H1 (cell line): ENCODE data around the gene RGS13. TPM values are rescaled to one million over a fixed set of nuclear protein-coding genes. Genes with fewer than 3 reads are reported as not detected.

ENCODE experiments used
- CTCF ChIA-PET: fragments of 300-600 bp; sonication (Branson Sonifier 250); formaldehyde crosslinking; loops from one replicate; lab custom pipeline; 2021; ENCODE audit not compliant: partially characterized antibody; lab: Charles Lee
- POLR2A ChIA-PET: fragments of 300-600 bp; sonication (Branson Sonifier 250); formaldehyde crosslinking; loops from one replicate; lab custom pipeline; 2021; ENCODE audit warnings: inconsistent platforms; ENCODE audit not compliant: partially characterized antibody; lab: Charles Lee
- DNase-seq, 2 experiments: peaks; one replicate each; pipeline versions ENCODE4 v3.0.0 to v3.0.0-alpha.2; 2010 to 2022; ENCODE audit warnings: low spot score in 2 of 2, low read depth in 1 of 2, mixed read lengths in 1 of 2
- FAIRE-seq: peaks from 2 replicates; lab custom pipeline; 2011; peaks lifted over from hg19 to GRCh38; lab: Jason Lieb, UNC
- H2AFZ ChIP-seq: 2 replicates; pipeline ENCODE4 v1.8.1; 2012; ENCODE audit warnings: low read length, inconsistent platforms
- H2AK5ac ChIP-seq: 2 replicates; pipeline ENCODE4 v1.6.1; 2013; ENCODE audit warnings: low read depth, low read length
- H2BK120ac ChIP-seq: replicated peaks from 2 replicates; pipeline ENCODE3; 2013; ENCODE audit warnings: low read depth, low read length, inconsistent platforms
- H2BK12ac ChIP-seq: 2 replicates; pipeline ENCODE4 v1.6.1; 2013; ENCODE audit warnings: low read depth, low read length
- H2BK15ac ChIP-seq: 2 replicates; pipeline ENCODE4 v1.6.1; 2013; ENCODE audit warnings: low read length
- H2BK20ac ChIP-seq: 2 replicates; pipeline ENCODE4 v1.6.1; 2013; ENCODE audit warnings: low read length
- H2BK5ac ChIP-seq: 2 replicates; pipeline ENCODE4 v1.6.1; 2013; ENCODE audit warnings: low read depth, low read length
- H3K14ac ChIP-seq: 2 replicates; pipeline ENCODE4 v1.6.1; 2013; ENCODE audit warnings: inconsistent platforms; ENCODE audit not compliant: insufficient read length
- H3K18ac ChIP-seq: 2 replicates; pipeline ENCODE4 v1.6.1; 2013; ENCODE audit warnings: low read length; ENCODE audit errors: extremely low read depth
- H3K23ac ChIP-seq: 2 replicates; pipeline ENCODE4 v1.6.1; 2013; ENCODE audit warnings: inconsistent platforms; ENCODE audit not compliant: insufficient read length
- H3K23me2 ChIP-seq: 2 replicates; pipeline ENCODE4 v1.6.1; 2013; ENCODE audit warnings: low read depth, low read length
- H3K27ac ChIP-seq: 2 replicates; pipeline ENCODE4 v1.6.1; 2011; ENCODE audit warnings: low read depth, low read length, inconsistent platforms
- H3K27me3 ChIP-seq, 4 experiments: replicated peaks in 1 of 4; 1 replicate in 1 of 4; 2 replicates in 3 of 4; pipeline versions ENCODE4 v1.6.1 to v1.8.1; 2011 to 2013; ENCODE audit warnings: low read length in 3 of 4, mild to moderate bottlenecking in 3 of 4, inconsistent platforms in 2 of 4, mixed read lengths in 2 of 4, moderate library complexity in 1 of 4; ENCODE audit not compliant: control insufficient read depth in 3 of 4, insufficient read depth in 3 of 4; ENCODE audit errors: extremely low read depth in 1 of 4
- H3K36me3 ChIP-seq, 4 experiments: 2 replicates each; pipeline versions ENCODE4 v1.6.1 to v1.8.1; 2011 to 2013; ENCODE audit warnings: mild to moderate bottlenecking in 4 of 4, low read length in 3 of 4, moderate library complexity in 2 of 4, control low read depth in 1 of 4, inconsistent platforms in 1 of 4; ENCODE audit not compliant: insufficient read depth in 4 of 4, control insufficient read depth in 2 of 4
- H3K4ac ChIP-seq: replicated peaks from 2 replicates; pipeline ENCODE3; 2013; ENCODE audit warnings: low read length, low read depth, mixed read lengths, inconsistent platforms; ENCODE audit not compliant: insufficient read length
- H3K4me1 ChIP-seq, 4 experiments: replicated peaks in 1 of 4; 1 replicate in 1 of 4; 2 replicates in 3 of 4; pipeline versions ENCODE4 v1.6.1 to v1.8.1; 2011 to 2013; ENCODE audit warnings: low read length in 3 of 4, inconsistent platforms in 2 of 4, mixed read lengths in 1 of 4; ENCODE audit not compliant: insufficient read depth in 4 of 4, control insufficient read depth in 3 of 4
- H3K4me2 ChIP-seq, 2 experiments: 2 replicates each; pipeline versions ENCODE4 v1.6.1 to v1.8.1; 2011 to 2013; ENCODE audit warnings: low read depth in 2 of 2, low read length in 2 of 2, control low read depth in 1 of 2, inconsistent platforms in 1 of 2, mild to moderate bottlenecking in 1 of 2; ENCODE audit not compliant: insufficient read depth in 1 of 2
- H3K4me3 ChIP-seq, 4 experiments: fragments of 200-600, 300-600 bp in 1 of 4; sonication (generic), shearing (Covaris generic), sonication (Bioruptor Twin) in 1 of 4; 2 replicates each; pipeline versions ENCODE4 v1.5.1 to v1.8.1; 2011 to 2016; ENCODE audit warnings: low read length in 4 of 4, low read depth in 3 of 4, control low read depth in 2 of 4, inconsistent platforms in 2 of 4, mild to moderate bottlenecking in 2 of 4, mixed read lengths in 1 of 4, moderate library complexity in 1 of 4; ENCODE audit not compliant: insufficient read depth in 2 of 4; ENCODE audit errors: extremely low read depth in 1 of 4
- H3K56ac ChIP-seq: replicated peaks from 2 replicates; pipeline ENCODE3; 2013; ENCODE audit warnings: low read depth, mild to moderate bottlenecking, mixed read lengths, low read length, inconsistent platforms; ENCODE audit not compliant: insufficient read length
- H3K79me1 ChIP-seq: 2 replicates; pipeline ENCODE4 v1.6.1; 2013; ENCODE audit warnings: low read depth, low read length, control low read depth
- H3K79me2 ChIP-seq, 2 experiments: 2 replicates each; pipeline versions ENCODE4 v1.6.1 to v1.8.1; 2012 to 2013; ENCODE audit warnings: low read length in 2 of 2, mild to moderate bottlenecking in 2 of 2, inconsistent platforms in 1 of 2; ENCODE audit not compliant: insufficient read depth in 2 of 2, control insufficient read depth in 1 of 2
- H3K9ac ChIP-seq, 4 experiments: replicated peaks in 1 of 4; 1 replicate in 1 of 4; 2 replicates in 3 of 4; pipeline versions ENCODE4 v1.6.1 to v1.8.1; 2011 to 2013; ENCODE audit warnings: low read depth in 3 of 4, low read length in 3 of 4, control low read depth in 2 of 4, mild to moderate bottlenecking in 2 of 4, moderate library complexity in 2 of 4, inconsistent platforms in 1 of 4; ENCODE audit errors: extremely low read depth in 1 of 4
- H3K9me3 ChIP-seq, 2 experiments: 2 replicates each; pipeline versions ENCODE4 v1.6.1 to v1.8.1; 2012 to 2013; ENCODE audit warnings: mild to moderate bottlenecking in 2 of 2, moderate library complexity in 2 of 2, control low read depth in 1 of 2, inconsistent platforms in 1 of 2, low read depth in 1 of 2, low read length in 1 of 2, mixed read lengths in 1 of 2; ENCODE audit not compliant: insufficient read depth in 2 of 2
- H4K20me1 ChIP-seq, 2 experiments: replicated peaks in 1 of 2; 2 replicates each; pipeline versions ENCODE3 to v1.8.1; 2011 to 2013; ENCODE audit warnings: inconsistent platforms in 2 of 2, low read length in 2 of 2, mild to moderate bottlenecking in 1 of 2; ENCODE audit not compliant: insufficient read depth in 2 of 2, control insufficient read depth in 1 of 2
- H4K5ac ChIP-seq: 2 replicates; pipeline ENCODE4 v1.6.1; 2013; ENCODE audit warnings: low read length, low read depth, mixed read lengths, inconsistent platforms; ENCODE audit not compliant: insufficient read length
- H4K8ac ChIP-seq: 2 replicates; pipeline ENCODE4 v1.8.0; 2013; ENCODE audit warnings: mild to moderate bottlenecking, moderate library complexity, low read length, inconsistent platforms; ENCODE audit not compliant: insufficient read depth; ENCODE audit errors: extremely low read depth
- H4K91ac ChIP-seq: replicated peaks from 2 replicates; pipeline ENCODE3; 2013; ENCODE audit warnings: low read length, mixed read lengths, inconsistent platforms; ENCODE audit not compliant: insufficient read length
- POU5F1 ChIP-seq: IDR thresholded peaks from 2 replicates; pipeline ENCODE4 v1.6.1; 2011; ENCODE audit warnings: low read depth, mild to moderate bottlenecking, low read length, moderate library complexity
- SRF ChIP-seq: IDR thresholded peaks from 2 replicates; pipeline ENCODE4 v1.6.1; 2011; ENCODE audit warnings: mild to moderate bottlenecking, low read depth, low read length, moderate library complexity
- WGBS, 2 experiments: shearing (Covaris generic) in 1 of 2; methylation state at CpG; one replicate each; pipeline versions ENCODE4 v1.1.6 to v1.1.7; 2013 to 2015; ENCODE audit warnings: low lambda C conversion rate in 2 of 2, mixed read lengths in 2 of 2, inconsistent platforms in 1 of 2, low coverage in 1 of 2, missing lambda C conversion rate in 1 of 2; ENCODE audit not compliant: insufficient replicate concordance in 2 of 2, insufficient coverage in 1 of 2, insufficient read length in 1 of 2; ENCODE audit errors: extremely low coverage in 1 of 2, missing lambda C conversion rate in 1 of 2; 5-methylcytosine and 5-hydroxymethylcytosine counted together
- polyA plus RNA-seq, 7 experiments: library from polyadenylated mRNA; depleted of rRNA in 3 of 7; stranded (reverse) in 5 of 7; unstranded in 2 of 7; fragments of >200 nt in 5 of 7; fragments of 200-250 nt in 2 of 7; gene quantifications; 1 replicate in 5 of 7; 2 replicates in 1 of 7; 4 replicates in 1 of 7; pipeline versions ENCODE4 v1.2.1 to v1.2.3, GENCODE V29; 2011 to 2013; ENCODE audit warnings: missing spikeins in 2 of 7, mixed read lengths in 2 of 7
- total RNA-seq: library from RNA; stranded (reverse); fragmentation: NEBNext Ultra II Directional; extraction: Animal tissue kit (Norgen Biotek cat#: 25700); gene quantifications from 2 replicates; pipeline ENCODE4 v1.2.1, GENCODE V29; 2021

RGS13 gene
- total and polyA plus RNA-seq, 2 of the 8 experiments (the other 6 are each of a cell fraction or from before 2014, with no cell fraction given) = not detected

GRCh38 chr1:192587386-192588266 lies 48.3 kb upstream of the RGS13 start:
- Histone ChIP-seq H4K20me1 (no peaks in the 10 kb centered on the region), H3K14ac (no peak overlapping the region), H2BK5ac (no peak overlapping the region), H2AK5ac (no peak overlapping the region), H2BK20ac (no peak overlapping the region), H3K27me3 (no peaks in the 10 kb centered on the region), H3K36me3 (no peaks in the 10 kb centered on the region), H3K4me2 (no peak overlapping the region), H3K56ac (no peak overlapping the region), H3K4ac (no peak overlapping the region), H3K9ac (no peak overlapping the region), H3K79me1 (no peaks in the 10 kb centered on the region), H3K23ac (no peak overlapping the region), H4K8ac (no peak overlapping the region), H3K18ac (no peak overlapping the region), H2AFZ (no peak overlapping the region), H3K4me3 (no peak overlapping the region), H2BK12ac (no peak overlapping the region), H4K5ac (no peak overlapping the region), H3K4me1 (no peaks in the 10 kb centered on the region), H4K91ac (no peak overlapping the region), H3K23me2 (no peaks in the 10 kb centered on the region), H3K27ac (no peak overlapping the region), H2BK15ac (no peak overlapping the region), H3K79me2 (no peaks in the 10 kb centered on the region), H3K9me3 (no peaks in the 10 kb centered on the region), H2BK120ac (no peak overlapping the region)
- FAIRE-seq = no peak
- no peak for DNase-seq
- ChIA-PET POLR2A (no interaction called here), CTCF (interaction anchor here (0.6 to 10.8 kb wide), 3 partner anchors 8 to 1491 kb away, joined by 3 to 83 read pairs (median 4); no protein-coding TSS in a partner anchor)
- 93% methylated on average over 5 of the region's 5 CpGs; no CpG with 5 or more reads in 1 of the 2 experiments for WGBS, 2 experiments
- TF ChIP-seq POU5F1 = no peak
- no peak for TF ChIP-seq SRF
